H9 (cell line): ENCODE results near the gene SLC13A4. TPM values are rescaled to one million over a fixed set of nuclear protein-coding genes. Genes with fewer than 3 reads are reported as not detected.
A peak's percentile ranks its signal among the peaks of the same experiment; 100 is the strongest.

Source experiments
- DNase-seq: peaks from one replicate; pipeline ENCODE4 v3.0.0-alpha.2; 2017
- H2AFZ ChIP-seq: one replicate; pipeline ENCODE4 v1.6.1; 2013; ENCODE audit warnings: mild to moderate bottlenecking, low read length, control low read depth, moderate library complexity
- H2AK5ac ChIP-seq: 2 replicates; pipeline ENCODE4 v1.6.1; 2013; ENCODE audit warnings: low read length, control low read depth, mixed read lengths; ENCODE audit not compliant: insufficient read length
- H2BK120ac ChIP-seq: one replicate; pipeline ENCODE4 v1.6.1; 2013; ENCODE audit warnings: low read depth, mild to moderate bottlenecking, low read length, control low read depth, inconsistent platforms; ENCODE audit not compliant: poor library complexity, severe bottlenecking
- H2BK12ac ChIP-seq: 2 replicates; pipeline ENCODE4 v1.6.1; 2013; ENCODE audit warnings: low read length, control low read depth, mixed read lengths, low read depth; ENCODE audit not compliant: insufficient read length
- H2BK15ac ChIP-seq: 2 replicates; pipeline ENCODE4 v1.6.1; 2013; ENCODE audit warnings: low read depth, low read length, control low read depth
- H2BK20ac ChIP-seq: one replicate; pipeline ENCODE4 v1.6.1; 2013; ENCODE audit warnings: low read depth, mild to moderate bottlenecking, low read length, control low read depth, inconsistent platforms; ENCODE audit not compliant: poor library complexity, severe bottlenecking
- H2BK5ac ChIP-seq: 2 replicates; pipeline ENCODE4 v1.6.1; 2013; ENCODE audit warnings: low read length, control low read depth, mixed read lengths; ENCODE audit not compliant: insufficient read length
- H3K14ac ChIP-seq: 2 replicates; pipeline ENCODE4 v1.6.1; 2013; ENCODE audit warnings: low read length, control low read depth; ENCODE audit not compliant: insufficient read depth
- H3K18ac ChIP-seq: 2 replicates; pipeline ENCODE4 v1.6.1; 2013; ENCODE audit warnings: low read depth, mild to moderate bottlenecking, mixed read lengths, low read length, control low read depth; ENCODE audit not compliant: insufficient read length
- H3K23ac ChIP-seq: 2 replicates; pipeline ENCODE4 v1.6.1; 2013; ENCODE audit warnings: low read length, control low read depth, mixed read lengths, low read depth; ENCODE audit not compliant: insufficient read length
- H3K23me2 ChIP-seq: 2 replicates; pipeline ENCODE4 v1.6.1; 2013; ENCODE audit warnings: low read depth, mild to moderate bottlenecking, mixed read lengths, low read length, control low read depth; ENCODE audit not compliant: insufficient read length, poor library complexity, severe bottlenecking
- H3K27ac ChIP-seq: 2 replicates; pipeline ENCODE4 v1.5.1; 2013; ENCODE audit warnings: low read length, control low read depth, mixed read lengths, low read depth; ENCODE audit not compliant: insufficient read length
- H3K27me3 ChIP-seq: 2 replicates; pipeline ENCODE4 v1.6.1; 2013; ENCODE audit warnings: low read length, control low read depth, inconsistent platforms; ENCODE audit not compliant: insufficient read depth
- H3K4ac ChIP-seq: 2 replicates; pipeline ENCODE4 v1.6.1; 2013; ENCODE audit warnings: low read depth, mild to moderate bottlenecking, control low read depth, inconsistent platforms, low read length, moderate library complexity
- H3K4me1 ChIP-seq: 2 replicates; pipeline ENCODE4 v1.6.1; 2013; ENCODE audit warnings: low read length, control low read depth, inconsistent platforms; ENCODE audit not compliant: insufficient read depth
- H3K4me2 ChIP-seq: 2 replicates; pipeline ENCODE4 v1.6.1; 2013; ENCODE audit warnings: low read length, control low read depth, mixed read lengths; ENCODE audit not compliant: insufficient read length, insufficient read depth
- H3K56ac ChIP-seq: 2 replicates; pipeline ENCODE4 v1.6.1; 2013; ENCODE audit warnings: low read depth, mild to moderate bottlenecking, mixed read lengths, low read length, control low read depth; ENCODE audit not compliant: insufficient read length
- H3K79me1 ChIP-seq: 2 replicates; pipeline ENCODE4 v1.6.1; 2013; ENCODE audit warnings: low read depth, mild to moderate bottlenecking, moderate library complexity, low read length, control low read depth, inconsistent platforms; ENCODE audit not compliant: insufficient read depth, poor library complexity, severe bottlenecking
- H3K79me2 ChIP-seq: 2 replicates; pipeline ENCODE4 v1.6.1; 2013; ENCODE audit warnings: low read length, control low read depth, inconsistent platforms; ENCODE audit not compliant: insufficient read depth
- H3K9ac ChIP-seq: 2 replicates; pipeline ENCODE4 v1.6.1; 2013; ENCODE audit warnings: low read length, control low read depth, mixed read lengths; ENCODE audit not compliant: insufficient read length; ENCODE audit errors: extremely low read depth
- H3K9me3 ChIP-seq: one replicate; pipeline ENCODE4 v1.6.1; 2013; ENCODE audit warnings: low read depth, low read length, inconsistent platforms; ENCODE audit not compliant: control insufficient read depth
- H3T11ph ChIP-seq: one replicate; pipeline ENCODE4 v1.6.1; 2013; ENCODE audit warnings: mild to moderate bottlenecking, low read length, control low read depth, inconsistent platforms
- H4K20me1 ChIP-seq: one replicate; pipeline ENCODE4 v1.6.1; 2013; ENCODE audit not compliant: control insufficient read depth, insufficient read length, insufficient read depth
- H4K5ac ChIP-seq: 2 replicates; pipeline ENCODE4 v1.6.1; 2013; ENCODE audit warnings: low read depth, mild to moderate bottlenecking, mixed read lengths, low read length, control low read depth; ENCODE audit not compliant: insufficient read length
- H4K8ac ChIP-seq: replicated peaks from 2 replicates; pipeline ENCODE4 v1.6.1; 2013; ENCODE audit warnings: low read length, control low read depth, mixed read lengths, low read depth; ENCODE audit not compliant: insufficient read length
- H4K91ac ChIP-seq: 2 replicates; pipeline ENCODE4 v1.6.1; 2013; ENCODE audit warnings: low read depth, mild to moderate bottlenecking, moderate library complexity, mixed read lengths, low read length, control low read depth; ENCODE audit not compliant: insufficient read length
- H3K27ac Mint-ChIP-seq, 3 experiments: 2 replicates in 2 of 3; 3 replicates in 1 of 3; pipeline ENCODE4 v1.8.0; 2020 to 2021; ENCODE audit warnings: mixed read lengths in 3 of 3, mild to moderate bottlenecking in 1 of 3, moderate library complexity in 1 of 3
- H3K27me3 Mint-ChIP-seq: 2 replicates; pipeline ENCODE4 v1.8.0; 2021; ENCODE audit warnings: low read depth, mild to moderate bottlenecking, moderate library complexity, mixed read lengths
- H3K36me3 Mint-ChIP-seq, 3 experiments: 2 replicates in 2 of 3; 3 replicates in 1 of 3; pipeline ENCODE4 v1.8.0; 2020 to 2021; ENCODE audit warnings: low read depth in 3 of 3, mixed read lengths in 3 of 3; ENCODE audit not compliant: insufficient read depth in 1 of 3
- H3K4me1 Mint-ChIP-seq, 2 experiments: 2 replicates each; pipeline ENCODE4 v1.8.0; 2020; ENCODE audit warnings: mixed read lengths in 2 of 2
- H3K4me3 Mint-ChIP-seq, 2 experiments: 2 replicates in 1 of 2; 3 replicates in 1 of 2; pipeline ENCODE4 v1.8.0; 2020 to 2021; ENCODE audit warnings: mild to moderate bottlenecking in 2 of 2, mixed read lengths in 2 of 2, moderate library complexity in 1 of 2
- H3K9me3 Mint-ChIP-seq, 2 experiments: 2 replicates in 1 of 2; 3 replicates in 1 of 2; pipeline ENCODE4 v1.8.0; 2020; ENCODE audit warnings: mild to moderate bottlenecking in 2 of 2, mixed read lengths in 2 of 2, moderate library complexity in 1 of 2
- CTCF ChIP-seq: fragments of 200-600 bp; sonication (generic); conservative IDR thresholded peaks from 3 replicates; pipeline ENCODE4 v1.8.0; 2021; ENCODE audit warnings: antibody characterized with exemption, mild to moderate bottlenecking
- WGBS: extraction: QIAGEN DNeasy Blood & Tissue Kit; methylation state at CpG from one replicate; pipeline ENCODE4 v1.1.7; 2013; ENCODE audit warnings: missing lambda C conversion rate, low lambda C conversion rate, mixed read lengths; ENCODE audit not compliant: insufficient read length; ENCODE audit errors: extremely low coverage; 5-methylcytosine and 5-hydroxymethylcytosine counted together
- total RNA-seq: library from RNA; stranded (reverse); gene quantifications from 2 replicates; pipeline ENCODE4 v1.2.1, GENCODE V29; 2021

SLC13A4 gene
- total RNA-seq, 1 experiment from 2014 or later: 3.5 TPM

- Histone ChIP-seq H2BK15ac (no peak overlapping the region), H3K56ac (no peak overlapping the region), H2BK5ac (no peak overlapping the region), H3K79me1 (no peaks in the 10 kb centered on the region), H3K14ac (no peak overlapping the region), H3K4me2 (no peak overlapping the region), H4K5ac (no peak overlapping the region), H3T11ph (no peak overlapping the region), H2BK12ac (no peak overlapping the region), H2BK120ac (no peak overlapping the region), H3K4me1 (no peaks in the 10 kb centered on the region), H4K91ac (no peak overlapping the region), H3K27me3 (no peaks in the 10 kb centered on the region), H2AFZ (no peak overlapping the region), H3K23ac (no peak overlapping the region), H3K18ac (no peak overlapping the region), H2AK5ac (no peak overlapping the region), H3K23me2 (no peaks in the 10 kb centered on the region), H2BK20ac (no peak overlapping the region), H4K8ac (no peak overlapping the region), H3K9me3 (no peaks in the 10 kb centered on the region), H4K20me1 (no peaks in the 10 kb centered on the region), H3K79me2 (no peaks in the 10 kb centered on the region), H3K9ac (no peak overlapping the region), H3K4ac (no peak overlapping the region), H3K27ac (no peak overlapping the region)
- Mint-ChIP-seq H3K4me3 (no peak overlapping the region), H3K27me3 (no peaks in the 10 kb centered on the region; the same call in 1 of the 2 replicates), H3K36me3 (no peaks in the 10 kb centered on the region; a peak in 1 of 7 replicates), H3K9me3 (no peaks in the 10 kb centered on the region), H3K4me1 (peaks cover 0 to 12% of the 10 kb centered on the region in 2 experiments; a peak in 3 of 4 replicates), H3K27ac (no peak overlapping the region; a peak in 1 of 7 replicates)
- no CpG with 5 or more reads among the region's 2 CpGs for WGBS
- TF ChIP-seq CTCF: peak; percentile 85
- DNase-seq: peak; percentile 80
These were observed 23.9 kb downstream of the SLC13A4 start for GRCh38 chr7:135704074-135704473.
